ENCODE results near the gene PTPN18.

DNA sequence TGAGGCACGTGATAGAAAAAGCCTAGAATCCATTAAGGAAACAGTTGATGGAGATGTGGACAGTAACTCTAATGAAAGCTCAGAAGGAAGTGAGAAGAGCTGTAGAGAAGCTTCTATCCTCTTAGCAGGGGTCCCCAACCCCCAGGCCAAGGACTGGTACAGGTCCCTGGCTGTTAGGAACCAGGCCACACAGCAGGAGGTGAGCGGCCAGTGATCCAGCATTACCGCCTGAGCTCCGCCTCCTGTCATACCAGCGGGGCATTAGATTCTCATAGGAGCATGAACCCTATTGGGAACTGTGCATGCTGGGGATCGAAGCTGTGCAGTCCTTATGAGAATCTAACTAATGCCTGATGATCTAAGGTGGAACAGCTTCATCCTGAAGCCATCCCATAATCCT lies 21.8 kb upstream of the PTPN18 start:
- TF ChIP-seq, protein P1, sequence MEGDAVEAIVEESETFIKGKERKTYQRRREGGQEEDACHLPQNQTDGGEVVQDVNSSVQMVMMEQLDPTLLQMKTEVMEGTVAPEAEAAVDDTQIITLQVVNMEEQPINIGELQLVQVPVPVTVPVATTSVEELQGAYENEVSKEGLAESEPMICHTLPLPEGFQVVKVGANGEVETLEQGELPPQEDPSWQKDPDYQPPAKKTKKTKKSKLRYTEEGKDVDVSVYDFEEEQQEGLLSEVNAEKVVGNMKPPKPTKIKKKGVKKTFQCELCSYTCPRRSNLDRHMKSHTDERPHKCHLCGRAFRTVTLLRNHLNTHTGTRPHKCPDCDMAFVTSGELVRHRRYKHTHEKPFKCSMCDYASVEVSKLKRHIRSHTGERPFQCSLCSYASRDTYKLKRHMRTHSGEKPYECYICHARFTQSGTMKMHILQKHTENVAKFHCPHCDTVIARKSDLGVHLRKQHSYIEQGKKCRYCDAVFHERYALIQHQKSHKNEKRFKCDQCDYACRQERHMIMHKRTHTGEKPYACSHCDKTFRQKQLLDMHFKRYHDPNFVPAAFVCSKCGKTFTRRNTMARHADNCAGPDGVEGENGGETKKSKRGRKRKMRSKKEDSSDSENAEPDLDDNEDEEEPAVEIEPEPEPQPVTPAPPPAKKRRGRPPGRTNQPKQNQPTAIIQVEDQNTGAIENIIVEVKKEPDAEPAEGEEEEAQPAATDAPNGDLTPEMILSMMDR (conservative IDR thresholded peaks at IDR 0.05; ENCODE audit: low read depth, low read length): no peak
- TF ChIP-seq, protein P2, sequence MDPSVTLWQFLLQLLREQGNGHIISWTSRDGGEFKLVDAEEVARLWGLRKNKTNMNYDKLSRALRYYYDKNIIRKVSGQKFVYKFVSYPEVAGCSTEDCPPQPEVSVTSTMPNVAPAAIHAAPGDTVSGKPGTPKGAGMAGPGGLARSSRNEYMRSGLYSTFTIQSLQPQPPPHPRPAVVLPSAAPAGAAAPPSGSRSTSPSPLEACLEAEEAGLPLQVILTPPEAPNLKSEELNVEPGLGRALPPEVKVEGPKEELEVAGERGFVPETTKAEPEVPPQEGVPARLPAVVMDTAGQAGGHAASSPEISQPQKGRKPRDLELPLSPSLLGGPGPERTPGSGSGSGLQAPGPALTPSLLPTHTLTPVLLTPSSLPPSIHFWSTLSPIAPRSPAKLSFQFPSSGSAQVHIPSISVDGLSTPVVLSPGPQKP (IDR thresholded peaks at IDR 0.05; ENCODE audit: borderline replicate concordance, low read depth, low read length): no peak
- TF ChIP-seq POLR2A (IDR thresholded peaks at IDR 0.05; ENCODE audit: low read depth, low read length) (no peak), RAD21 (IDR thresholded peaks at IDR 0.05; ENCODE audit: low read length) (no peak), CHD1 (IDR thresholded peaks at IDR 0.05; ENCODE audit: low read depth, low read length) (no peak), NFE2L2 (IDR thresholded peaks at IDR 0.05; ENCODE audit: low read depth, low read length) (no peak), RFX5 (IDR thresholded peaks at IDR 0.05; ENCODE audit: low read depth, low read length) (no peak), MAFK (IDR thresholded peaks at IDR 0.05; ENCODE audit: low read depth, low read length) (no peak), SMC3 (IDR thresholded peaks at IDR 0.05; ENCODE audit: low read depth, low read length) (no peak)

Data from IMR-90 (cell line).